Heart left ventricle (tissue), 16 donors: ENCODE data around the gene EXOSC10. TPM values are rescaled to one million over a fixed set of nuclear protein-coding genes. Genes with fewer than 3 reads are reported as not detected.

Source experiments
- ATAC-seq, 4 donors: fragments of 200-7000 bp; cut with Tn5 transposase; one replicate each; pipeline ENCODE4 v1.9.1; 2020 to 2022; ENCODE audit warnings: moderate library complexity in 4 of 4, mild to moderate bottlenecking in 3 of 4, moderate number of reproducible peaks in 1 of 4
- DNase-seq, 5 donors: peaks; one replicate each; pipeline ENCODE4 v3.0.0-alpha.2; 2020
- H3K27ac ChIP-seq, 12 donors: fragments of 200-600 bp; sonication (generic) in 4 of 12; one replicate each; pipeline versions ENCODE4 v1.5.0 to v1.8.0; 2016 to 2022; ENCODE audit warnings: mild to moderate bottlenecking in 2 of 12
- H3K27me3 ChIP-seq, 9 donors: fragments of 200-600 bp; sonication (generic) in 2 of 9; one replicate each; pipeline versions ENCODE4 v1.5.1 to v1.8.0; 2016 to 2022; ENCODE audit warnings: mild to moderate bottlenecking in 3 of 9
- H3K36me3 ChIP-seq, 9 donors: fragments of 200-600 bp; sonication (generic) in 2 of 9; one replicate each; pipeline versions ENCODE4 v1.5.0 to v1.8.0; 2018 to 2022; ENCODE audit warnings: mild to moderate bottlenecking in 2 of 9
- H3K4me1 ChIP-seq, 12 donors: fragments of 200-600 bp; sonication (generic) in 4 of 12; one replicate each; pipeline versions ENCODE4 v1.5.0 to v1.8.0; 2016 to 2022; ENCODE audit warnings: mild to moderate bottlenecking in 3 of 12
- H3K4me3 ChIP-seq, 12 donors: fragments of 200-600 bp; sonication (generic) in 4 of 12; one replicate each; pipeline versions ENCODE4 v1.5.0 to v1.8.0; 2017 to 2022; ENCODE audit warnings: mild to moderate bottlenecking in 9 of 12, moderate library complexity in 4 of 12
- H3K9me3 ChIP-seq, 12 donors: fragments of 200-600 bp; sonication (generic) in 4 of 12; one replicate each; pipeline versions ENCODE4 v1.5.0 to v1.8.0; 2016 to 2022; ENCODE audit warnings: mild to moderate bottlenecking in 1 of 12
- POLR2A ChIP-seq, 2 donors: fragments of 450-650 bp; IDR thresholded peaks; one replicate each; pipeline ENCODE4 v1.6.1; 2017; ENCODE audit warnings: antibody characterized with exemption in 2 of 2, mild to moderate bottlenecking in 2 of 2, moderate library complexity in 2 of 2
- WGBS, 4 donors: extraction: QIAGEN DNeasy Blood & Tissue Kit in 2 of 4; methylation state at CpG; one replicate each; pipeline versions ENCODE4 v1.1.5 to v1.1.7; 2013 to 2018; 5-methylcytosine and 5-hydroxymethylcytosine counted together
- intact Hi-C, 10 donors: fragments of 100-400 bp; cut with DNase I; formaldehyde crosslinking; loops; one replicate each; pipeline versions ENCODE4 v1.11.1 to v1.14.2; 2022
- polyA plus RNA-seq, 2 donors: library from polyadenylated mRNA; stranded (reverse); fragments of 200-250 nt; gene quantifications; one replicate each; pipeline ENCODE4 v1.2.3, GENCODE V29; 2013
- total RNA-seq, 9 donors: library from RNA; depleted of rRNA in 2 of 9; stranded (reverse); fragments of >200 nt in 2 of 9; fragmentation: NEBNext Ultra II Directional in 3 of 9; extraction: Animal tissue kit (Norgen Biotek cat#: 25700) in 3 of 9; gene quantifications; one replicate each; pipeline versions ENCODE4 v1.1.0 to v1.2.4, GENCODE V29; 2016 to 2023
- TF ChIP-seq, protein P1 (sequence below), 12 donors: fragments of 200-600 bp; sonication (generic) in 4 of 12; IDR thresholded peaks; one replicate each; pipeline versions ENCODE4 v1.5.0 to v1.8.0; 2018 to 2022; ENCODE audit warnings: antibody characterized with exemption in 12 of 12, mild to moderate bottlenecking in 5 of 12
- donor health status: ischemic (EF 13 %, LVEDD 7.1; RV severe dilation, severe dysfunction).
- donor health status: healthy with polysubstance abuse.
- donor health status: DM: no; HTN: yes; CAD: no.
- donor health status: DM: no; HTN: no; CAD: no.
- donor health status: ischemic (EF 25% LVEDD 6.9; RV normal size, moderate dysfunction).
- donor health status: ischemic (EF 25% LVEDD 5.7; RV mildly dilated, moderate dysfunction).
- donor health status: healthy.
- donor health status: DM: yes; HTN: yes; CAD: no.
- donor health status: ischemic (EF 35%, LVEDD 5.7; RV mildly dilated, moderate dysfunction).
- donor health status: nonischemic (EF 11% LVEDD 7.7; RV severe dilation, severe dysfunction).
- donor health status: DM: yes; HTN: yes; CAD: no.
- donor health status: PGD.
- donor health status: ischemic (EF 29% LVEDD 5.4; RV normal size, mild dysfunction).
- donor health status: nonischemic (EF 23%, LVEDD 6.1; RV moderate dilation, normal function).

EXOSC10 gene
- total and polyA plus RNA-seq, 11 donors, result 16.4 to 34.8 (median 22.5) TPM

DNA sequence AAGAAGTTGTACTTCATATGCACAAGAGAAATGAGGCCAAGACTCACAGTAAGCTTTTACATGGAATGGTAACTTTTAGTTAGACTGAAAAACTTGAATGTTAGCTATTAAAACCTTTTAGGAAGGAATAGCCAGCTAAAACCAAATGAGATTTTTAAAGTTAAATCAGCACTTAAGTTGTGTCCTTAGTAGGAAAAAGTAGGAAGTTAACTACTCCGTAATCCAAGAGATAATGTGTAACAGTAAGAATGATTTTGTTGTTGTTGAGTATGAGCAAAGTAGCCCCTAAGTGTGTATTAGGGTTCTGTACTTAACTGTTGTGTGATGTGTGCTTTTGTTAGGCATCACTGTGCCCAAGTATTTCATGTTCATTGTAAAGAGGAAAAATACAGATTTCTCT, 74.1 kb downstream of the EXOSC10 start:
- Histone ChIP-seq H3K4me1 (no peaks in the 10 kb centered on the region), H3K27ac (no peak overlapping the region), H3K27me3 (no peaks in the 10 kb centered on the region), H3K36me3 (peaks cover 5 to 92% (median 81%) of the 10 kb centered on the region in 9 donors), H3K4me3 (no peak overlapping the region), H3K9me3 (no peaks in the 10 kb centered on the region)
- no peak for DNase-seq
- 88 to 95% (median 93%) methylated on average over 1 of the region's 1 CpG for WGBS, 4 donors
- ATAC-seq, result no peak
- intact Hi-C loops, result no loop called here
- TF ChIP-seq, protein P1, sequence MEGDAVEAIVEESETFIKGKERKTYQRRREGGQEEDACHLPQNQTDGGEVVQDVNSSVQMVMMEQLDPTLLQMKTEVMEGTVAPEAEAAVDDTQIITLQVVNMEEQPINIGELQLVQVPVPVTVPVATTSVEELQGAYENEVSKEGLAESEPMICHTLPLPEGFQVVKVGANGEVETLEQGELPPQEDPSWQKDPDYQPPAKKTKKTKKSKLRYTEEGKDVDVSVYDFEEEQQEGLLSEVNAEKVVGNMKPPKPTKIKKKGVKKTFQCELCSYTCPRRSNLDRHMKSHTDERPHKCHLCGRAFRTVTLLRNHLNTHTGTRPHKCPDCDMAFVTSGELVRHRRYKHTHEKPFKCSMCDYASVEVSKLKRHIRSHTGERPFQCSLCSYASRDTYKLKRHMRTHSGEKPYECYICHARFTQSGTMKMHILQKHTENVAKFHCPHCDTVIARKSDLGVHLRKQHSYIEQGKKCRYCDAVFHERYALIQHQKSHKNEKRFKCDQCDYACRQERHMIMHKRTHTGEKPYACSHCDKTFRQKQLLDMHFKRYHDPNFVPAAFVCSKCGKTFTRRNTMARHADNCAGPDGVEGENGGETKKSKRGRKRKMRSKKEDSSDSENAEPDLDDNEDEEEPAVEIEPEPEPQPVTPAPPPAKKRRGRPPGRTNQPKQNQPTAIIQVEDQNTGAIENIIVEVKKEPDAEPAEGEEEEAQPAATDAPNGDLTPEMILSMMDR (IDR thresholded peaks at IDR 0.05), result no peak
- TF ChIP-seq POLR2A (IDR thresholded peaks at IDR 0.05), result no peak

DNA sequence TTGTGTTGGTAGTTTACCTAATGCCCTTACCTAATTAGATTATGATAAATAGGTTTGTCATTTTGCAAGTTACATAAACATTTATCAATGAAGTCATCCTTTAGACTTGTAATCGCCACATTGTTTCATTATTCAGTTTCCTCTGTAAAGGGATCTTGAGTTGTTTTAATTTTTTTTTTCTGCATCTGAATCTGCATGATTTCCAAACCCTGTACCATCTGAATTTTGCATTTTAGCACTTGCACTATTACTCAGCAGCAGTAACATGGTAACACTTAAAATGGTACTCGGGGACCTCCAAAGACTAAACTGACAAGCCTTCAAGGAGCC, 74.8 kb downstream of the EXOSC10 start:
- Histone ChIP-seq H3K27ac (no peak overlapping the region), H3K27me3 (no peaks in the 10 kb centered on the region), H3K9me3 (no peaks in the 10 kb centered on the region), H3K4me3 (no peak overlapping the region), H3K4me1 (no peaks in the 10 kb centered on the region), H3K36me3 (peaks cover 5 to 93% (median 81%) of the 10 kb centered on the region in 9 donors)
- 83 to 90% (median 87%) methylated on average over 2 of the region's 2 CpGs for WGBS, 4 donors
- no peak for DNase-seq
- no peak for ATAC-seq
- intact Hi-C loops, result no loop called here
- TF ChIP-seq, protein P1 (IDR thresholded peaks at IDR 0.05), result no peak
- TF ChIP-seq POLR2A (IDR thresholded peaks at IDR 0.05), result no peak

DNA sequence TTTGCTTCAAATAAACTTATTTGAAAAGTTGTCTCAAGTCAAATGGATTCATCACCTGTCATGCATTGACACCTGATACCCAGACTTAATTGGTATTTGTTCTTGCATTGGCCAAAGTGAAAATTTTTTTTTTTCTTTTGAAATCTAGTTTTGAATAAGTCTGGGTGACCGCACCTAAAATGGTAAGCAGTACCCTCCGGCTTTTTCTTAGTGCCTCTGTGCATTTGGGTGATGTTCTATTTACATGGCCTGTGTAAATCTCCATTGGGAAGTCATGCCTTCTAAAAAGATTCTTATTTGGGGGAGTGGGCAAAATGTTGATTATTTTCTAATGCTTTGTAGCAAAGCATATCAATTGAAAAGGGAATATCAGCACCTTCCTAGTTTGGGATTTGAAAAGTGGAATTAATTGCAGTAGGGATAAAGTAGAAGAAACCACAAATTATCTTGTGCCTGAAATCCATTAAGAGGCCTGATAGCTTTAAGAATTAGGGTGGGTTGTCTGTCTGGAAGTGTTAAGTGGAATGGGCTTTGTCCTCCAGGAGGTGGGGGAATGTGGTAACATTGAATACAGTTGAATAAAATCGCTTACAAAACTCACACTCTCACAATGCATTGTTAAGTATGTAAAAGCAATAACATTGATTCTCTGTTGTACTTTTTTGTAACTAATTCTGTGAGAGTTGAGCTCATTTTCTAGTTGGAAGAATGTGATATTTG, 75.4 kb downstream of the EXOSC10 start:
- WGBS, 4 donors, result 90 to 95% (median 92%) methylated on average over 3 of the region's 3 CpGs
- peaks cover 5 to 95% (median 83%) of the 10 kb centered on the region in 9 donors for H3K36me3 ChIP-seq
- no peaks in the 10 kb centered on the region for H3K9me3 ChIP-seq
- H3K4me1 ChIP-seq, result no peaks in the 10 kb centered on the region
- ATAC-seq, result no peak
- TF ChIP-seq, protein P1 (IDR thresholded peaks at IDR 0.05), result no peak
- TF ChIP-seq POLR2A (IDR thresholded peaks at IDR 0.05), result no peak
- H3K27me3 ChIP-seq, result no peaks in the 10 kb centered on the region
- intact Hi-C loops, result no loop called here
- no peak overlapping the region for H3K4me3 ChIP-seq
- no peak for DNase-seq
- no peak overlapping the region for H3K27ac ChIP-seq

DNA sequence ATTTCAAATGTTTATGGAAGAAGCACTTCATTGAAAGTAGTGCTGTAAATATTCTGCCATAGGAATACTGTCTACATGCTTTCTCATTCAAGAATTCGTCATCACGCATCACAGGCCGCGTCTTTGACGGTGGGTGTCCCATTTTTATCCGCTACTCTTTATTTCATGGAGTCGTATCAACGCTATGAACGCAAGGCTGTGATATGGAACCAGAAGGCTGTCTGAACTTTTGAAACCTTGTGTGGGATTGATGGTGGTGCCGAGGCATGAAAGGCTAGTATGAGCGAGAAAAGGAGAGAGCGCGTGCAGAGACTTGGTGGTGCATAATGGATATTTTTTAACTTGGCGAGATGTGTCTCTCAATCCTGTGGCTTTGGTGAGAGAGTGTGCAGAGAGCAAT, 76.5 kb downstream of the EXOSC10 start:
- Histone ChIP-seq H3K4me1 (peaks cover 0 to 9% (median 0%) of the 10 kb centered on the region in 12 donors), H3K4me3 (no peak overlapping the region), H3K36me3 (peaks cover 8 to 100% (median 94%) of the 10 kb centered on the region in 9 donors), H3K27me3 (no peaks in the 10 kb centered on the region), H3K9me3 (no peaks in the 10 kb centered on the region), H3K27ac (no peak overlapping the region)
- WGBS, 4 donors, result 90 to 96% (median 94%) methylated on average over 14 of the region's 14 CpGs
- intact Hi-C loops, result no loop called here
- no peak for TF ChIP-seq POLR2A (IDR thresholded peaks at IDR 0.05)
- TF ChIP-seq, protein P1 (IDR thresholded peaks at IDR 0.05), result no peak
- ATAC-seq, result no peak
- no peak for DNase-seq
